ENCODE results near the gene GPRASP2. TPM values are rescaled to one million over a fixed set of nuclear protein-coding genes. Genes with fewer than 3 reads are reported as not detected.

GPRASP2 gene
- total and polyA plus RNA-seq, 2 experiments from 2014 or later: 23.8 to 36.7 TPM

GRCh38 chrX:102694749-102695148, 17.5 kb upstream of the GPRASP2 start:
- Histone ChIP-seq H3K27me3 (no peaks in the 10 kb centered on the region), H3K9me3 (ENCODE audit: low read depth) (no peaks in the 10 kb centered on the region), H3K4me3 (no peak overlapping the region), H3K4me1 (ENCODE audit: low read depth) (no peaks in the 10 kb centered on the region), H3K27ac (no peak overlapping the region), H3K36me3 (peaks cover 3% of the 10 kb centered on the region)
- no peak for TF ChIP-seq CTCF (IDR thresholded peaks at IDR 0.05; ENCODE audit: low read depth, low read length)
- DNase-seq (ENCODE audit: low read depth in 1 of 2, low spot score in 1 of 2): no peak

- H3K36me3 ChIP-seq: peaks cover 3% of the 10 kb centered on the region
- H3K4me3 ChIP-seq: no peak overlapping the region
- H3K27me3 ChIP-seq: no peaks in the 10 kb centered on the region
- H3K4me1 ChIP-seq (ENCODE audit: low read depth): no peaks in the 10 kb centered on the region
- no peak overlapping the region for H3K27ac ChIP-seq
- no peak for TF ChIP-seq CTCF (IDR thresholded peaks at IDR 0.05; ENCODE audit: low read depth, low read length)
- DNase-seq (ENCODE audit: low read depth in 1 of 2, low spot score in 1 of 2): no peak
- no peaks in the 10 kb centered on the region for H3K9me3 ChIP-seq (ENCODE audit: low read depth)
Measured at GRCh38 chrX:102696306-102696705, 15.9 kb upstream of the GPRASP2 start.

GRCh38 chrX:102697494-102697893, 14.8 kb upstream of the GPRASP2 start:
- no peaks in the 10 kb centered on the region for H3K9me3 ChIP-seq (ENCODE audit: low read depth)
- peaks cover 3% of the 10 kb centered on the region for H3K36me3 ChIP-seq
- TF ChIP-seq CTCF (IDR thresholded peaks at IDR 0.05; ENCODE audit: low read depth, low read length): no peak
- no peak overlapping the region for H3K4me3 ChIP-seq
- no peaks in the 10 kb centered on the region for H3K4me1 ChIP-seq (ENCODE audit: low read depth)
- no peak overlapping the region for H3K27ac ChIP-seq
- DNase-seq (ENCODE audit: low read depth in 1 of 2, low spot score in 1 of 2): peak in 1 of 2 donors; percentile 62
- no peaks in the 10 kb centered on the region for H3K27me3 ChIP-seq

- H3K9me3 ChIP-seq (ENCODE audit: low read depth): no peaks in the 10 kb centered on the region
- H3K4me3 ChIP-seq: no peak overlapping the region
- H3K36me3 ChIP-seq: no peaks in the 10 kb centered on the region
- no peaks in the 10 kb centered on the region for H3K27me3 ChIP-seq
- no peak for TF ChIP-seq CTCF (IDR thresholded peaks at IDR 0.05; ENCODE audit: low read depth, low read length)
- no peak for DNase-seq (ENCODE audit: low read depth in 1 of 2, low spot score in 1 of 2)
- no peak overlapping the region for H3K27ac ChIP-seq
- H3K4me1 ChIP-seq (ENCODE audit: low read depth): no peaks in the 10 kb centered on the region
Measured at GRCh38 chrX:102708900-102709299, 3.3 kb upstream of the GPRASP2 start.

GRCh38 chrX:102711872-102712215, 404 bp upstream of the GPRASP2 start:
- Histone ChIP-seq H3K27ac (no peak overlapping the region), H3K27me3 (no peaks in the 10 kb centered on the region)
- DNase-seq (ENCODE audit: low read depth in 1 of 2, low spot score in 1 of 2): peak in 1 of 2 donors; percentile 3

More at GRCh38 chrX:102711872-102712215, 404 bp upstream of the GPRASP2 start:
- Histone ChIP-seq H3K9me3 (ENCODE audit: low read depth) (no peaks in the 10 kb centered on the region), H3K4me3 (peak overlapping the region; percentile 78), H3K36me3 (no peaks in the 10 kb centered on the region), H3K4me1 (ENCODE audit: low read depth) (no peaks in the 10 kb centered on the region)
- TF ChIP-seq CTCF (IDR thresholded peaks at IDR 0.05; ENCODE audit: low read depth, low read length): no peak

Measured in cardiac muscle cell (in vitro differentiated cells and primary cell).